Measurements from ENCODE around the gene DESI2. TPM values are rescaled to one million over a fixed set of nuclear protein-coding genes. Genes with fewer than 3 reads are reported as not detected.

Gene DESI2
- total RNA-seq, 4 donors from 2014 or later, result 22.8 to 33.0 (median 25.3) TPM

GRCh38 chr1:244695937-244696336 is 43.0 kb downstream of the DESI2 start:
- H3K4me3 ChIP-seq, result no peak overlapping the region
- no peak for DNase-seq
- H3K4me1 ChIP-seq, result peaks cover 7 to 13% of the 10 kb centered on the region in 2 donors
- in situ Hi-C loops (cut with MboI; ENCODE audit: low sequenced_read_pairs in 4 of 4) (no loop called here), intact Hi-C loops (cut with DNase I; ENCODE audit: low total_unique reads) (no loop called here)
- H3K27me3 ChIP-seq, result no peaks in the 10 kb centered on the region
- ATAC-seq, result no peak
- H3K9me3 ChIP-seq, result no peaks in the 10 kb centered on the region
- no peak overlapping the region for H3K27ac ChIP-seq
- no peak for TF ChIP-seq CTCF (IDR thresholded peaks at IDR 0.05 in 4 of 5, conservative IDR thresholded peaks at IDR 0.05 in 1 of 5)
- no peak for TF ChIP-seq POLR2A (IDR thresholded peaks at IDR 0.05)
- peaks cover 3 to 60% of the 10 kb centered on the region in 2 donors for H3K36me3 ChIP-seq

- peaks cover 3 to 41% of the 10 kb centered on the region in 2 donors for H3K36me3 ChIP-seq
- ATAC-seq, result no peak
- in situ Hi-C loops (cut with MboI; ENCODE audit: low sequenced_read_pairs in 4 of 4), result no loop called here
- no peak overlapping the region for H3K4me3 ChIP-seq
- H3K4me1 ChIP-seq, result no peaks in the 10 kb centered on the region
- no peak for DNase-seq
- no peaks in the 10 kb centered on the region for H3K27me3 ChIP-seq
- H3K9me3 ChIP-seq, result no peaks in the 10 kb centered on the region
- TF ChIP-seq CTCF (IDR thresholded peaks at IDR 0.05 in 4 of 5, conservative IDR thresholded peaks at IDR 0.05 in 1 of 5), result no peak
- TF ChIP-seq POLR2A (IDR thresholded peaks at IDR 0.05), result no peak
- intact Hi-C loops (cut with DNase I; ENCODE audit: low total_unique reads), result no loop called here
- no peak overlapping the region for H3K27ac ChIP-seq
These were observed 46.8 kb downstream of the DESI2 start for GRCh38 chr1:244699741-244700140.

GRCh38 chr1:244700808-244701207 is 47.9 kb downstream of the DESI2 start:
- H3K9me3 ChIP-seq, result no peaks in the 10 kb centered on the region
- in situ Hi-C loops (cut with MboI; ENCODE audit: low sequenced_read_pairs in 4 of 4), result no loop called here
- ATAC-seq (no peak), DNase-seq (no peak)
- H3K4me3 ChIP-seq, result no peak overlapping the region
- H3K27me3 ChIP-seq, result no peaks in the 10 kb centered on the region
- no peak overlapping the region for H3K27ac ChIP-seq
- no peaks in the 10 kb centered on the region for H3K4me1 ChIP-seq
- intact Hi-C loops (cut with DNase I; ENCODE audit: low total_unique reads), result no loop called here
- peaks cover 3 to 35% of the 10 kb centered on the region in 2 donors for H3K36me3 ChIP-seq
- TF ChIP-seq CTCF (IDR thresholded peaks at IDR 0.05 in 4 of 5, conservative IDR thresholded peaks at IDR 0.05 in 1 of 5) (no peak), POLR2A (IDR thresholded peaks at IDR 0.05) (no peak)

GRCh38 chr1:244702620-244703019 is 49.7 kb downstream of the DESI2 start:
- DNase-seq (no peak), ATAC-seq (no peak)
- no peak overlapping the region for H3K27ac ChIP-seq
- H3K36me3 ChIP-seq, result peaks cover 3 to 33% of the 10 kb centered on the region in 2 donors
- no peaks in the 10 kb centered on the region for H3K4me1 ChIP-seq
- no peaks in the 10 kb centered on the region for H3K27me3 ChIP-seq
- in situ Hi-C loops (cut with MboI; ENCODE audit: low sequenced_read_pairs in 4 of 4) (no loop called here), intact Hi-C loops (cut with DNase I; ENCODE audit: low total_unique reads) (no loop called here)
- H3K4me3 ChIP-seq, result no peak overlapping the region
- H3K9me3 ChIP-seq, result no peaks in the 10 kb centered on the region
- no peak for TF ChIP-seq CTCF (IDR thresholded peaks at IDR 0.05 in 4 of 5, conservative IDR thresholded peaks at IDR 0.05 in 1 of 5)
- no peak for TF ChIP-seq POLR2A (IDR thresholded peaks at IDR 0.05)

GRCh38 chr1:244704107-244704506 is 51.2 kb downstream of the DESI2 start:
- peaks cover 3 to 26% of the 10 kb centered on the region in 2 donors for H3K36me3 ChIP-seq
- no peaks in the 10 kb centered on the region for H3K9me3 ChIP-seq
- no peak overlapping the region for H3K4me3 ChIP-seq
- H3K27ac ChIP-seq, result no peak overlapping the region
- H3K27me3 ChIP-seq, result no peaks in the 10 kb centered on the region
- intact Hi-C loops (cut with DNase I; ENCODE audit: low total_unique reads), result no loop called here
- ATAC-seq (no peak), DNase-seq (no peak)
- H3K4me1 ChIP-seq, result no peaks in the 10 kb centered on the region
- TF ChIP-seq POLR2A (IDR thresholded peaks at IDR 0.05) (no peak), CTCF (IDR thresholded peaks at IDR 0.05 in 4 of 5, conservative IDR thresholded peaks at IDR 0.05 in 1 of 5) (no peak)
- in situ Hi-C loops (cut with MboI; ENCODE audit: low sequenced_read_pairs in 4 of 4), result no loop called here
